Measurements from ENCODE around the gene MAPK7. TPM values are rescaled to one million over a fixed set of nuclear protein-coding genes. Genes with fewer than 3 reads are reported as not detected.

Gene MAPK7
- total RNA-seq, 4 donors from 2014 or later, result 35.0 to 60.7 (median 46.5) TPM

GRCh38 chr17:19403021-19403420 lies 24.7 kb downstream of the MAPK7 start:
- Histone ChIP-seq H3K4me3 (no peak overlapping the region), H3K36me3 (no peaks in the 10 kb centered on the region), H3K27me3 (no peaks in the 10 kb centered on the region), H3K9me3 (no peaks in the 10 kb centered on the region), H3K4me1 (peaks cover 0 to 12% (median 0%) of the 10 kb centered on the region in 4 donors), H3K27ac (no peak overlapping the region)
- no peak for DNase-seq
- no peak for TF ChIP-seq POLR2A (IDR thresholded peaks at IDR 0.05)
- no peak for TF ChIP-seq CTCF (IDR thresholded peaks at IDR 0.05)

- Histone ChIP-seq H3K9me3 (no peaks in the 10 kb centered on the region), H3K27ac (no peak overlapping the region), H3K4me3 (no peak overlapping the region), H3K4me1 (peaks cover 0 to 7% (median 0%) of the 10 kb centered on the region in 4 donors), H3K36me3 (no peaks in the 10 kb centered on the region), H3K27me3 (no peaks in the 10 kb centered on the region)
- no peak for TF ChIP-seq POLR2A (IDR thresholded peaks at IDR 0.05)
- no peak for TF ChIP-seq CTCF (IDR thresholded peaks at IDR 0.05)
- DNase-seq, result no peak
These were observed 26.0 kb downstream of the MAPK7 start for GRCh38 chr17:19404264-19404663.

- TF ChIP-seq CTCF (IDR thresholded peaks at IDR 0.05), result no peak
- no peak for TF ChIP-seq POLR2A (IDR thresholded peaks at IDR 0.05)
- Histone ChIP-seq H3K4me3 (no peak overlapping the region), H3K4me1 (peaks cover 0 to 7% (median 0%) of the 10 kb centered on the region in 4 donors), H3K9me3 (no peaks in the 10 kb centered on the region), H3K36me3 (no peaks in the 10 kb centered on the region), H3K27ac (no peak overlapping the region), H3K27me3 (no peaks in the 10 kb centered on the region)
- DNase-seq, result no peak
These were observed 26.8 kb downstream of the MAPK7 start for GRCh38 chr17:19405114-19405513.

GRCh38 chr17:19407601-19408345 lies 29.5 kb downstream of the MAPK7 start:
- Histone ChIP-seq H3K36me3 (no peaks in the 10 kb centered on the region), H3K4me3 (no peak overlapping the region), H3K4me1 (no peaks in the 10 kb centered on the region), H3K27ac (no peak overlapping the region), H3K9me3 (no peaks in the 10 kb centered on the region), H3K27me3 (no peaks in the 10 kb centered on the region)
- no peak for DNase-seq
- TF ChIP-seq CTCF (IDR thresholded peaks at IDR 0.05), result no peak
- no peak for TF ChIP-seq POLR2A (IDR thresholded peaks at IDR 0.05)

- no peaks in the 10 kb centered on the region for H3K9me3 ChIP-seq
- no peaks in the 10 kb centered on the region for H3K27me3 ChIP-seq
- H3K27ac ChIP-seq, result no peak overlapping the region
- no peak overlapping the region for H3K4me3 ChIP-seq
- TF ChIP-seq CTCF (IDR thresholded peaks at IDR 0.05) (no peak), POLR2A (IDR thresholded peaks at IDR 0.05) (no peak)
- H3K4me1 ChIP-seq, result no peaks in the 10 kb centered on the region
- DNase-seq, result no peak
- H3K36me3 ChIP-seq, result no peaks in the 10 kb centered on the region
These were observed 30.0 kb downstream of the MAPK7 start for GRCh38 chr17:19408346-19408710.

All from Peyer's patch (tissue), 4 donors.